OCI-M1 (cell line): ENCODE data around the gene TMEM273.

Experiments
- DNase-seq: peaks from one replicate; lab custom pipeline; 2025; lab: John Stamatoyannopoulos, UW

The TMEM273 gene

GRCh38 chr10:49140304-49141177 lies 47.6 kb downstream of the TMEM273 start:
- no peak for DNase-seq

GRCh38 chr10:49139846-49140195 lies 48.4 kb downstream of the TMEM273 start:
- DNase-seq, result no peak

DNA sequence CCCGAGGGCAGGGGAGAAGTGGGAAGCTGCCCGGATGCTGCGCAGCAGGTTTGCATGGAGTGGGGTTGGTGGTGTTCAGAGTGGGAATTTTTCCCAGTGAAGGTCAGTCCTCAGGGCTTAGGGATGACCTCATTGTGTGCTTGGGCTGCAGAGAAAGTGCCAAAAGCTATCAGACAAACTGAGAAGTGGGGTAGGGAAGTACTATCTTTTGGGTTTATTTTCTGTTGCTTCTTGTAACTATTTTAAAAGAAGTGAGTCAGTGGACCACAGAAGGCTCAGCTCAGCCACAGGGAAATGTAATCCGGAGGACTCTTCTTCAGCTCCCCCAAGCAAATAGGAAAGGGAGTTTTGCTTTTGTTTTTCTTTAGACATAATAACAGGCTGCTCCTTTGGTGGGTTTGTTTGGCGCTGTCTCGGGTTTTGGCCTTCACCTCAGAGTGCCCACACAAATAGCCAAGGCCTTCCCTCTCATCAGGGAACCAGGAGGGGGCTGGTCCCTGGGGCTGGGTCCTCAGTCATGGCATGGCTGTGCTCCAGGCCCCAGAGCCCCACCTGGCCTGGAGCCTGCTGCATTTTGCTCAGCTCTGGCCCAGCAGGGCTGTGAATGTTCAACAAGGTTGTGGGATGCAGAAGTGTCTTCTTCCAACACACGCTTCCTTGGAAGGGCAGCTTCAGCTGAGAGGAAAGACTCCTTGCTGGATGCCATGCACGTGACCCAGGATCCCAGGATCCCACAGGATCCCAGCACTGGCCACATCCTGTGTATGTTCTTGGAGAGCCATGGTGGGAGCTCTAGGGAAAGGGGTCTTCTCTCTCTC lies 49.0 kb downstream of the TMEM273 start:
- peak; percentile 55 for DNase-seq

- DNase-seq, result no peak
Observed at GRCh38 chr10:49138361-49138891, 49.8 kb downstream of the TMEM273 start.

DNA sequence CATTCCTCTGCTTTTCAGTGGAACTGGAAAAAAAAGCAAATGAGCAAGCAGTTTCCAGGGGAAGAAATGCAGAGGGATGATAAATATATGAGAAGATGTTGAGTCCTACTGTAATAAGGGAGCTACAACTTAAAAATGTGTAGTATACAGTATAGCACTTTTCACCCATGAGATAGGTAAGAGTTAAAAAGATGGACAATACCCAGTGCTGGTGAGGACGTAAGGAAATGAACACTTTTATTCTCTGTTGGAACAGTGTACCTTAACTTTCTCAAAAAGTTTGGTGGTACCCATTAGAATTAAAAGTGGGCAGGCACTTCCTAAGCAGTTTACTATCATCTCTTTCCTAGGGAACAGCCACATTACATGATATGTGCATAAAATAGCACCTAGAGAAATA lies 51.7 kb downstream of the TMEM273 start:
- DNase-seq, result no peak

DNA sequence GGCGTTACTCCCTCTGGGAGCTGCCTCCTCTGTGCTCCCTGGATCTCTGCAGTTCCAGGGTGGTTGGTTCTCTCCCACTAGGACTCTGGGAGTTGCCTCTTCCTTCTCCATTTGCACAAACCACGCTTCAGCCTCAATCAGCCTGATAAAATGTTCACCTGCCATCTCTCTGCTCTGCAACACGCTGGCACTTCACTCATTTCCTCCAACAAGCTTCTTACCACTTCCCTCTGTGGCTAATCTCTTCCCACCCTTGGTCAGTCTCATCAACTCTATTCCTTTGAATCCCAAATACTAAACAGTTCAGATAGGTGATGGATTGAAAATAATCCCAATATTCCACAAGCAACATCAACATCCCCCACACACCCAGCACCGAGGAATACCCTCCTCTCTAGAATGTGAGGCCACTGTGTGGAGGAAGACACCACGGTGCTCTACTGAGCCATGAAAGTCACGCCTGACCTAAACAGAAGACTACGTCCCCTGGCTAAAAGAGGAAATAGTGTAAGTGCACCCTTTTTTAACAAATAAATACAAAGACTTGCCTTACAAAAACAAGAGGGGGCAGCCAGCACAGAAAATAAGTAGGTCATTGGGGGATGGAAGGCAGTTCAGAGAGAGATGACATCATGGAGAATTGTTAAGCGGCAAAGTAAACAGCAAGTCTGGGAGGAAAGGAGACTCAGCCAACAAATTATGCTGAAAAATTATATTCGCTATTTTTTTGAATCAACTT lies 52.4 kb downstream of the TMEM273 start:
- no peak for DNase-seq

DNA sequence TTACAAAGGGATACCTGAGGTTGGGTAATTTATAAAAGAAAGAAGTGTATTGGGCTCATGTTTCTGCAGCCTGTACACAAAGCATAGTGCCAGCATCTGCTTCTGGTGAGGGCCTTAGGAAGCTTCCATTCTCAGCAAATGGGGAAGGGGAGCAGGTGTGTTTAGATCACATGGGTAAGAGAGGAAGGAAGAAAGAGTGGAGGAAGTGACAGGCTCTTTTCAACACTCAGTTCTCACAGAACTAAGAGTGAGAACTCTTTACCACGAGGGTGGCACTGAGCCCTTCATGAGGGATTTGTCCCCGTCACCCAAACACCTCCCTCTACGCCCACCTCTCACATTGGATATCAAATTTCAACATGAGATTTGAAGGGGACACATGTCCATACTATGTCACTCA lies 53.9 kb downstream of the TMEM273 start:
- DNase-seq, result no peak

- no peak for DNase-seq
Observed at GRCh38 chr10:49133706-49134248, 54.4 kb downstream of the TMEM273 start, which contains the start of gene FAM170B. Gene FAM170B, minus strand, starts transcription at chr10:49134021. Its CDS starts 103 bp downstream, at chr10:49133918.

DNA sequence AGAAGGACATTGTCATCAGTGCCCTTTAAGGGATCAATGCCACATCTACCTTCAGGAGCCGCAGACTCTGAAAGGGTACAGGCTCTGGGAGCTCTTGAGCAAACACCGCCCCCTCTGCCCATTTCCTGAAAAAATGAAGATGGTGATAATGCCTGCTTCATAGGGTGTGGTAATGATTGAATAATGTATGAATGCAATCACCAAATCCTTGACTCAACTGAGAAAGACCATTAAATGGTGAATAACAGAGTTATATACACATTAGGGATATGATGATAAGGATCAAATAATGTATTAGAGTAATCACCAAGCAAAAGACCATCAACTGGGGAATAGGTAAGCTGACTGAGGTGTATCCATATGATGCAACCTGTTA lies 55.8 kb downstream of the TMEM273 start:
- DNase-seq, result no peak

- no peak for DNase-seq
Observed at GRCh38 chr10:49131507-49132361, 56.5 kb downstream of the TMEM273 start.

- DNase-seq, result no peak
Observed at GRCh38 chr10:49129376-49129775, 58.8 kb downstream of the TMEM273 start.

DNA sequence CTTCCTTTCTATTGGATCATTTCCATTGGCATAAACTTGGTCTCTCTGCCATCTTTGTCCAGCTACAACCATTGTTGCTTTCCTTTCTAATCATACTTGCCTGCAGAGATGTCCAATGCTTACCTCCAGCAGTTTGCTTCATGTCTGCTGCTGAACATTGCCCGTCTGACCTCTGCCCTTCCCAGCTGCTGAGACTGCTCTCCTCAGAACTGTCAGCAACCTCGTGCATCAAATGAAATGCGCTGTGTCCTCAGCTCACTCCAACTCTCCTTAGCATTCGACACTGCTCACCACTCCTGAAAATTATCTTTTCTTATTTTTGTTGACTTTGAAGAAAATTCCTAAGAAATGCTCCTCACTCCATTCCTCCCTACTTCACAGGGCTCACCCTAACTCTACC lies 59.3 kb downstream of the TMEM273 start:
- DNase-seq, result no peak

- no peak for DNase-seq
Observed at GRCh38 chr10:49123981-49124950, 63.9 kb downstream of the TMEM273 start.

DNA sequence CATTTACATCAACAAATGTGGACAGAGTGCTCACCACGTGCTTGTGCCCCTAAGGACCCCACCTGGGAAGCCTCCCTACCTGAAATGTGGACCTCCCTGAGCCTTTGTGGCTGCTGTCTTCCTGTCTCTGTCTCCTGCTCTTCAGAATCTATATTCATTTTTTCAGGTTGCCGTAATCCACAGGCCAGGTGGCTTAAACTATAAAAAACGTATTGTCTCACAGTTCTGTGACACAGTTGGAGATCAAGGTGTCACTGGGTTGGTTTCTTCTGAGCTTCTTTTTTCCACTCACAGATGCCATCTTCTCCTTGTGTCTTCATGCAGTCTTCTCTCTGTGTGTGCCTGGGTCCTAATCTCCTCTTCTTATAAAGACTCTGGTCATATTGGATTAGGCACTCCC lies 67.3 kb downstream of the TMEM273 start:
- DNase-seq, result no peak

DNA sequence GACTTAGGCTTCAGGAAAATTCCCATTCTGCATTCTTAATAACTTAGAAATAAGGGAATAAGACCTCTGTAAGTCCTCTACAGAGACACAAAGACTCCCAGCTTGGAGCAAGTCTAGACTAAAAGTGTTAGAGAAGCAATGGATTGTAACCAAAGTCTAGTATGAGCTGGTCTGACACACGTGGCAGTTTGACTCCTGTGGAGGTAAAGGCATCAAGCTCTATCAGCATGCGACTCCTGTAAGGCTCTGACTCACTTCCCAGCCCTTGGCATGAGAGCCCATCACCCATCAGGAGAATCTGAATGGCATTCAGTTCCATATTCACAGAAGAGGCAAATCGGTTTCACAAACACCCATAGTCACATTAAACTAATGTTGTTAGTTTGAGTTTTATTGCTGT lies 68.4 kb downstream of the TMEM273 start:
- no peak for DNase-seq

DNA sequence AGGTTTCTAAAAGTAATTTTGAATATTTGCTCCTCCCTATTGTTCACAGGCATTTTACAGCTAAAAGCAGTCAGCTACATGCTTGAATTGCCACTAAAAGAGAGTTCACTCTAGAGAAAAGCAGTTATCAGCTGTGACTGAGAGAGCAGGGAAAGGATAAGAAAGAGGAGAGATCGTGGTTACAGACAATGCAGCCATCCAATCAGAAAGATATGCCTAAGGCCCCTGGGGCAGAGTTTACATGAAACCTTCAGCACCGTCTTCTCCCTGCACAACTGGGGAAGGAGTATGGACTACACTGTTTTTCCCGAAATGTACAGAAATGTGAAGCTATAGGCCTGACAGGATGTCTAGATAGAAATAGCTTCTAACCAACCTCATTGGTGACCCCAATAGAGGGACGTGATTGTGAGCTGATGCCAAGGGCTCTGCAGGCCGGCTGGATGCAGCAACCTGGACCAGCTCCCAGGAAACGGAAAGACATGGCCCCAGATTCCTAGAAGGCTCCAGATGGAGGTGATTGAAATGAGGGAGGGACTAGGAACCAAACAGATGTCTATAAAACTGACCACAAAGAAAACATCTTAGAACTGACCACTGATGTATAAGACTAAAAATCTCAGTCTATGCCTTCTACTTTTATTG lies 69.6 kb downstream of the TMEM273 start:
- no peak for DNase-seq

DNA sequence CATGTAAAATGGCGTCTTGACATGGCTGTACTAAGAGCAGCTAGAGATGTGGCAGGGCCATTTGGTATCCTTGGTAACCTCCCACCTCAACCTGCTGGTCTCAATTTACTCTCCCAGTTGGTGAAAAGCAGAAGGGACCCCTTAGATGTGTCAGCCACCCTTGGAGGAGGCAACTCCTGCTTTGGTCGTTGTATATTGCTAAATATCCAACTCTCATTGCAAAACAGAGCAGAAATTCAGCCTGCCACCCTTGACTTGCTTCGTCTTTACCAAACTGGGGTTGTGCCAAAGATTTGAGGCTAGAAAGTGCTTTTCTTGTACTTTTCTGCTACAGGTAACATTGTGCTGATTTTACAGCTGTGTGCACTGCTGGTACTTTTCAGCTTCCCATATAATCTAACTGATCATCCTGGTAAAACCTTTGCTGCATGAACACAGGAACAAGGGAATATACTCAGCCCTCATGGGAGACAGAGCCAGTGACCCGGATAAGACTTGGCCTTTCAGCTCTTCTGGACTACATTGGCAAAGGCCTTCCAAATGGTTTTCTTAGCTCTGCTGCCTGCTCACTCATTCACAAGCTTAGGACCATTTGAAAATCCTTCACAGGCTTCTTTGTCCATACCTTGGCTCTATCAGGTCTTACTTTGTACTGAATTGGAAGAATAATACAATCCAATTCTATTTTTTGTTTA lies 70.7 kb downstream of the TMEM273 start:
- no peak for DNase-seq

- no peak for DNase-seq
Observed at GRCh38 chr10:49116509-49117375, 71.4 kb downstream of the TMEM273 start.
